ENCODE data around the gene IFNGR2.

The IFNGR2 gene

DNA sequence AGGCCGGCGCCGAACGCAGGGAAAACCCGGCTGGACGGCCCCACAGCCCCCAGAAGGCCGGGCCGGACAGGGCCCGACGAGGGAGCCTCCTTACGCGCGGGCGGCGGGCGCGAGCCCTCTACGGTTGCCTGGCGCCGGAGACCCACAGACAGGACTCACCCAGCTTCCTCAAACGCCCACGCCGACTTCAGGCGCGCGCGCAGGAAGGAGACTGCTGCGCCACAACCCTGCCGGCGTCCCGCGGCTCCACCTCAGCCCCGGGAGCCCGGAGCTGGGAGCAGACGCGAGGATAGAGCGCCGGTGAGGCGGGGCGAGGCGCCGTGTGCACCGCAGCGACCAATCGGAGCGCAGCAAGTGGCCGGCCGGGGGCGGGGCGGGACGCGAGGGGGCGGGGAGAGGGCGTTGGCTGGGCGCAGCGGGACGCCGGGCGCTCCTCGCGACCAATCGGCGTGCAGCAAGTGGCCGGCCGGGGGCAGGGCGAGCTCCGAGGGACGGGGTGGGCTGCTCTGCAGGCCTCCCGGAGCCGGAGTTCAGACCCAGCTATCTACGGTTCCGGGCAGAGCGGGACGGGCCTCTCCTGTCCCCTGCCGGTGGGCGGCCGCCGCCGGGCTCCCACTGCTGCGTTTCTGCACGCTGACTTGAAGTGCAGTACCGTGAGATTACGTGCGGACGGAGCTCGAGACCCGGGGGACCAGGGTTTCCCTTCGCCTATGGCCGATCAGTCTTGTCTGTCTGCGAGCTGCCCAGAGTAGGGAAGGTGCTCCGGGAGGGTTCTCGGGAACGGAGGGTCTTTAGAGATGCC, 76.7 kb downstream of the IFNGR2 start, which contains the start of gene TMEM50B:
Gene TMEM50B (minus strand): TSS at position 296 of the 802 bp plus-strand sequence. CDS start 11,089 bp downstream, outside the sequence.
- peak; percentile 88 to 97 for DNase-seq (ENCODE audit: low spot score in 2 of 2)
- Histone ChIP-seq H3K4me3 (peak within 1 kb of the TSS; percentile 86), H3K4me1 (no peaks in the 10 kb centered on the region), H3K36me3 (replicated peaks) (0 out of 2 replicates have a peak, but pooled peaks cover 3% of the 10 kb centered on the region), H3K9me3 (no peaks in the 10 kb centered on the region; the same call in 1 of the 2 replicates), H3K27me3 (ENCODE audit: low read depth) (no peaks in the 10 kb centered on the region)
- in situ Hi-C loops (cut with MboI; ENCODE audit: low sequenced_read_pairs): loop anchor here (25.0 kb wide), 1 partner anchor 107 kb away; the partner anchor contains the start of gene DONSON

DNA sequence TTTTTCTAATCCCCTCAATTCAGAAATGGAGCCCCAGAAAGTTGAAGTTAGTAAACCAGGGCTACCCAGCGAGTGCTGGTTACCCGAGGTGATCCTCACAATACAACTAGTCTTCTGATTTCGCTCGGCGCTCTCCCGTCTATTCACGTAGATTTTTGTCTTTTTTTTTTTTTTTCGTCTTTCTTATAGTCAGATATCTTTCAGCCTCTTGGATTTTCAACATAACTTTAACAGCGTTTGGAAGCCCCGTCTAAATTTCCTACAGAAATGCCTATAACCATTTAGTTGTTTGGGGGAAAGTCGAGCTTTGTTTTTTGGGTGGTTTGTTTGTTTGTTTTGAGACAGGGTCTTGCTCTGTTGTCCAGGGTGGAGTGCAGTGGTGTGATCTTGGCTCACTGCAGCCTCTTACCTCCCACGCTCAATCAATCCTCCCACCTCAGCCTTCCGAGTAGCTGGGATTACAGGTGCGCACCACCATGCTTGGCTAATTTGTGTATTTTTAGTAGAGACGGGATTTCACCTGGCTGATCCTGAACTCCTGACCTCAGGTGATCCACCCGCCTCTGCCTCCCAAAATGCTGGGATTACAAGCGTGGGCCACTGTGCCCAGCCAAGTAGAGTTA, 77.4 kb downstream of the IFNGR2 start:
- no peaks in the 10 kb centered on the region for H3K27me3 ChIP-seq (ENCODE audit: low read depth)
- in situ Hi-C loops (cut with MboI; ENCODE audit: low sequenced_read_pairs): loop anchor here (25.0 kb wide), 1 partner anchor 107 kb away; the partner anchor contains the start of gene DONSON
- DNase-seq (ENCODE audit: low spot score in 2 of 2): no peak

DNA sequence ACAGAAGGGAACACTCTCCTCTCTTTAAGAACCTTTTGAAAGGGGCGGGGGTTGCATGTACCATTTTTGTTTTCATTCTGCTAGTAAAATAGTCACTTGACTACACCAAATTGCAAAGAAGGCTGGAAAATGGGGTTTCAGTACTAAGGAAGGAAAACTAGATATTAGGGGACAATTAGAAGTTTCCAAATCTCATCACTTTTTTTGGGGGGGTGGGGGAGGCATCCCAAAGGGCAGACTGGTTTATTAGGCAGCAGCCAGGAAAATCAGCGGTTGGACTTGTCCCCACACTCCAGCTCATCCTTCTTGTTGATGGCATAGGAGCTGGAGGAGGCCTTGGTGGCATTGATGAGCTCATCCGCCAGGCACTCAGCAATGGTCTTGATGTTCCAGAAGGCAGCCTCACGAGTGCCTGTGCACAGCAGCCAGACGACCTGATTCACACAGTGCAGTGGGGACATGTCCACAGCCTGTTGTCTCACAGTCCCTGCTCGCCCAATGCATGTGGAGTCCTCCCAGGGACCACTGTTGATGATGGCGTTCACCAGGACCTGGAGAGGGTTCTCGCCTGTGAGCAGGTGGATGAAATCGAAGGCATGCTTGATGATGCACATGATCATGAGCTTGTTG, 78.2 kb downstream of the IFNGR2 start:
- Histone ChIP-seq H3K36me3 (replicated peaks) (0 out of 2 replicates have a peak, but pooled peaks cover 3% of the 10 kb centered on the region), H3K4me1 (no peaks in the 10 kb centered on the region), H3K9me3 (no peaks in the 10 kb centered on the region; the same call in 1 of the 2 replicates), H3K4me3 (no peak overlapping the region), H3K27me3 (ENCODE audit: low read depth) (no peaks in the 10 kb centered on the region)
- no peak for DNase-seq (ENCODE audit: low spot score in 2 of 2)
- in situ Hi-C loops (cut with MboI; ENCODE audit: low sequenced_read_pairs): loop anchor here (25.0 kb wide), 1 partner anchor 106 kb away; the partner anchor contains the start of gene DONSON

More for the DNA sequence above, 77.4 kb downstream of the IFNGR2 start:
- H3K4me3 ChIP-seq: peak overlapping the region; percentile 86
- no peaks in the 10 kb centered on the region for H3K4me1 ChIP-seq
- H3K36me3 ChIP-seq (replicated peaks): 0 out of 2 replicates have a peak, but pooled peaks cover 3% of the 10 kb centered on the region
- H3K9me3 ChIP-seq: no peaks in the 10 kb centered on the region; the same call in 1 of the 2 replicates

All from HAP-1 (cell line).